D341Med (cell line): ENCODE data around the gene SYCE1.

ENCODE experiments used
- DNase-seq: peaks from one replicate; pipeline ENCODE4 v3.0.0; 2012; ENCODE audit warnings: low spot score

Gene SYCE1

GRCh38 chr10:133511907-133512528 is 53.4 kb downstream of the SYCE1 start:
- DNase-seq = no peak

DNA sequence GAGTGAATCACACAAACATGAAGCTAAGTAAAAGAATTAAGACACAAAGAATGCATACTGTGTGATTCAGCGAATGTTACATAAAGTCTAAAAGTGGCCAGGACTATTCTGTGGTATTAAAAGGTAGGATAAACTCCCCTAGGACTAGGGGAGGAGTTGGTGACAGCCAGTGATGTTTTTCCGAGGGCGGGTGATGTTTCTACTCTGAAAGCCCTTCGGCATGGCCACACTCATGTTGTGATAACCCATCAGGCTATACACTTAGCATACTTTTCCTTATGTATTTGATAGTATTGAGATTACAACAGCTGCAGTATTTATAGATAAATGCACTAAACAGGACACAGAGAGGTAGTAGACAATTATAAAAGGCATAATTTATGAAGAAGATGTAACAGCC is 54.0 kb downstream of the SYCE1 start:
- no peak for DNase-seq

GRCh38 chr10:133509700-133510099 is 55.7 kb downstream of the SYCE1 start:
- DNase-seq = no peak
